Measurements from ENCODE around the gene LEKR1. TPM values are rescaled to one million over a fixed set of nuclear protein-coding genes. Genes with fewer than 3 reads are reported as not detected.

Gene LEKR1
- total and polyA plus RNA-seq, 2 donors (not counting 1 experiment from before 2014, with no cell fraction given) = 0.94 to 4.7 TPM

GRCh38 chr3:156781310-156782230, 44.6 kb upstream of the LEKR1 start:
- Histone ChIP-seq H3K9me3 (ENCODE audit: control extremely low read depth in 1 of 3, control insufficient read depth in 2 of 3, insufficient read depth in 1 of 3, low read length in 2 of 3) (no peaks in the 10 kb centered on the region), H3K4me2 (replicated peaks; ENCODE audit: low read depth, low read length, poor library complexity, severe bottlenecking) (no peak overlapping the region), H3K9ac (ENCODE audit: low read length) (no peak overlapping the region), H4K20me1 (ENCODE audit: control insufficient read depth, insufficient read depth, low read length, poor library complexity, severe bottlenecking) (no peaks in the 10 kb centered on the region), H3K27me3 (replicated peaks in 1 of 4; ENCODE audit: control extremely low read depth in 1 of 4, control insufficient read depth in 3 of 4, insufficient read depth in 4 of 4, low read length in 3 of 4) (no peaks in the 10 kb centered on the region), H3K4me3 (ENCODE audit: control extremely low read depth in 1 of 5, extremely low read depth in 1 of 5, insufficient read depth in 1 of 5, low read depth in 2 of 5, low read length in 4 of 5) (no peak overlapping the region), H3K4me1 (ENCODE audit: control insufficient read depth in 2 of 2, insufficient read depth in 2 of 2, low read length in 2 of 2) (no peaks in the 10 kb centered on the region), H3K27ac (ENCODE audit: low read length in 2 of 2) (no peak overlapping the region), H3K79me2 (ENCODE audit: control insufficient read depth, insufficient read depth, low read length) (no peaks in the 10 kb centered on the region), H3K36me3 (replicated peaks in 1 of 2; ENCODE audit: control extremely low read depth in 1 of 2, control insufficient read depth in 1 of 2, extremely low read depth in 1 of 2, insufficient read depth in 2 of 2, low read length in 1 of 2) (no peaks in the 10 kb centered on the region), H2AFZ (ENCODE audit: insufficient read depth, low read depth, low read length, poor library complexity, severe bottlenecking) (no peak overlapping the region)
- CTCF ChIA-PET = no interaction called here
- intact Hi-C loops (cut with micrococcal nuclease) = no loop called here
- TF ChIP-seq EZH2 (IDR thresholded peaks at IDR 0.05; ENCODE audit: borderline replicate concordance, insufficient read depth, low read depth, low read length, poor library complexity, severe bottlenecking) = no peak
- TF ChIP-seq CTCF (IDR thresholded peaks at IDR 0.05) = no peak
- H3K4me3 Mint-ChIP-seq = no peak overlapping the region
- H3K27me3 Mint-ChIP-seq = no peaks in the 10 kb centered on the region
- no peak for DNase-seq
- WGBS (ENCODE audit: insufficient coverage) = 100% methylated on average over 2 of the region's 4 CpGs
- no peak for ATAC-seq (ENCODE audit: low read depth)
- no peaks in the 10 kb centered on the region for H3K4me1 Mint-ChIP-seq
- H3K9me3 Mint-ChIP-seq (ENCODE audit: insufficient read depth) = no peaks in the 10 kb centered on the region
- no peak overlapping the region for H3K27ac Mint-ChIP-seq
- POLR2A ChIA-PET = no interaction called here

DNA sequence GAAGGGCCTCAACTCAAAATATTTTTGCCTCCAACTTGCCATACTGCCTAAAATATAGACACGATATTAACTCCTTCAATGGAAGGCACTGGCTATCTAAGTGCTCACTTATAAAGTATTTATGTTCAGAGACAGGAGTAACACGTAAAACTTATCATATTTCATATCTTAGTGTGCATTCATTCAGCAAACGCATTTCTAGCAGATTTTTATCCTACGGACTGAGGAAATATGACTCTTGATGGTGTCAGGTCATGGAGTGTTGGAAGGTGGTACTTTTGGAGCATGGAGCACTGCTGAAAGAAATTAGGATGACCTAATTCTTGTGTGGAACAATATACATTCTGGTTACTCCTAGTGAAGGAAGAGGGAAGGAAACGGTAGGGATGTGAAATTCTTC, 43.8 kb upstream of the LEKR1 start:
- H2AFZ ChIP-seq (ENCODE audit: insufficient read depth, low read depth, low read length, poor library complexity, severe bottlenecking) = no peak overlapping the region
- POLR2A ChIA-PET = no interaction called here
- H3K27ac Mint-ChIP-seq = no peak overlapping the region
- intact Hi-C loops (cut with micrococcal nuclease) = no loop called here
- 84% methylated on average over 2 of the region's 5 CpGs for WGBS (ENCODE audit: insufficient coverage)
- CTCF ChIA-PET = no interaction called here
- no peaks in the 10 kb centered on the region for H3K27me3 ChIP-seq (replicated peaks in 1 of 4; ENCODE audit: control extremely low read depth in 1 of 4, control insufficient read depth in 3 of 4, insufficient read depth in 4 of 4, low read length in 3 of 4)
- H4K20me1 ChIP-seq (ENCODE audit: control insufficient read depth, insufficient read depth, low read length, poor library complexity, severe bottlenecking) = no peaks in the 10 kb centered on the region
- TF ChIP-seq CTCF (IDR thresholded peaks at IDR 0.05) (no peak), EZH2 (IDR thresholded peaks at IDR 0.05; ENCODE audit: borderline replicate concordance, insufficient read depth, low read depth, low read length, poor library complexity, severe bottlenecking) (no peak)
- no peaks in the 10 kb centered on the region for H3K79me2 ChIP-seq (ENCODE audit: control insufficient read depth, insufficient read depth, low read length)
- no peaks in the 10 kb centered on the region for H3K9me3 Mint-ChIP-seq (ENCODE audit: insufficient read depth)
- H3K4me2 ChIP-seq (replicated peaks; ENCODE audit: low read depth, low read length, poor library complexity, severe bottlenecking) = no peak overlapping the region
- no peaks in the 10 kb centered on the region for H3K36me3 ChIP-seq (replicated peaks in 1 of 2; ENCODE audit: control extremely low read depth in 1 of 2, control insufficient read depth in 1 of 2, extremely low read depth in 1 of 2, insufficient read depth in 2 of 2, low read length in 1 of 2)
- no peak overlapping the region for H3K4me3 ChIP-seq (ENCODE audit: control extremely low read depth in 1 of 5, extremely low read depth in 1 of 5, insufficient read depth in 1 of 5, low read depth in 2 of 5, low read length in 4 of 5)
- no peak overlapping the region for H3K27ac ChIP-seq (ENCODE audit: low read length in 2 of 2)
- no peaks in the 10 kb centered on the region for H3K9me3 ChIP-seq (ENCODE audit: control extremely low read depth in 1 of 3, control insufficient read depth in 2 of 3, insufficient read depth in 1 of 3, low read length in 2 of 3)
- ATAC-seq (ENCODE audit: low read depth) (no peak), DNase-seq (no peak)
- H3K4me3 Mint-ChIP-seq = no peak overlapping the region
- H3K4me1 ChIP-seq (ENCODE audit: control insufficient read depth in 2 of 2, insufficient read depth in 2 of 2, low read length in 2 of 2) = no peaks in the 10 kb centered on the region
- no peaks in the 10 kb centered on the region for H3K27me3 Mint-ChIP-seq
- H3K4me1 Mint-ChIP-seq = no peaks in the 10 kb centered on the region
- H3K9ac ChIP-seq (ENCODE audit: low read length) = no peak overlapping the region
